Breast epithelium (tissue), 4 donors: ENCODE results near the gene PPP1R1A. TPM values are rescaled to one million over a fixed set of nuclear protein-coding genes. Genes with fewer than 3 reads are reported as not detected.

Source experiments
- DNase-seq, 2 donors: peaks; one replicate each; pipeline ENCODE4 v3.0.0-alpha.2; 2019; ENCODE audit warnings: low spot score in 2 of 2
- H3K27ac ChIP-seq, 2 donors: fragments of 200-600 bp; sonication (generic) in 1 of 2; one replicate each; pipeline ENCODE4 v1.5.1; 2016 to 2019; ENCODE audit warnings: mild to moderate bottlenecking in 1 of 2
- H3K27me3 ChIP-seq, 2 donors: fragments of 200-600 bp; sonication (generic) in 1 of 2; one replicate each; pipeline versions ENCODE4 v1.5.1 to v1.6.0; 2017 to 2019; ENCODE audit warnings: control low read depth in 1 of 2, mild to moderate bottlenecking in 1 of 2
- H3K36me3 ChIP-seq: fragments of 200-600 bp; one replicate; pipeline ENCODE4 v1.5.1; 2019
- H3K4me1 ChIP-seq, 2 donors: fragments of 200-600 bp; sonication (generic); one replicate each; pipeline ENCODE4 v1.5.1; 2016 to 2019; ENCODE audit warnings: control low read depth in 1 of 2
- H3K4me3 ChIP-seq, 3 donors: fragments of 200-600 bp; sonication (generic); 1 replicate in 2 of 3; 2 replicates in 1 of 3; pipeline ENCODE4 v1.5.1; 2016 to 2019; ENCODE audit warnings: mild to moderate bottlenecking in 3 of 3, moderate library complexity in 2 of 3
- H3K9me3 ChIP-seq, 2 donors: fragments of 200-600 bp; sonication (generic) in 1 of 2; one replicate each; pipeline ENCODE4 v1.5.1; 2016 to 2019; ENCODE audit warnings: control low read depth in 1 of 2
- POLR2A ChIP-seq: fragments of 450-650 bp; IDR thresholded peaks from one replicate; pipeline ENCODE4 v1.6.1; 2016; ENCODE audit warnings: antibody characterized with exemption, mild to moderate bottlenecking, moderate library complexity
- POLR2AphosphoS5 ChIP-seq, 3 donors: sonication (generic); formaldehyde crosslinking; IDR thresholded peaks; one replicate each; pipeline ENCODE4 v1.6.1; 2017; ENCODE audit warnings: antibody characterized with exemption in 3 of 3
- intact Hi-C: fragments of 100-400 bp; cut with DNase I; formaldehyde crosslinking; loops from one replicate; pipeline ENCODE4 v1.15.1; 2023; ENCODE audit warnings: low total_unique reads
- total RNA-seq, 3 donors: library from RNA; depleted of rRNA; stranded (reverse); fragments of >200 nt; gene quantifications; one replicate each; pipeline ENCODE4 v1.1.0, GENCODE V29; 2016
- TF ChIP-seq, protein P1 (sequence below), 3 donors: fragments of 450-650 bp; IDR thresholded peaks; one replicate each; pipeline ENCODE4 v1.5.1; 2016 to 2017; ENCODE audit warnings: antibody characterized with exemption in 3 of 3, mild to moderate bottlenecking in 3 of 3, moderate library complexity in 3 of 3

Gene PPP1R1A
- total RNA-seq, 3 donors from 2014 or later, result 21.6 to 316 (median 29.7) TPM

- H3K27ac ChIP-seq, result peak overlapping the region; percentile 25
- H3K4me1 ChIP-seq, result no peaks in the 10 kb centered on the region
- no peaks in the 10 kb centered on the region for H3K27me3 ChIP-seq
- intact Hi-C loops, result no loop called here
- TF ChIP-seq POLR2AphosphoS5 (IDR thresholded peaks at IDR 0.05), result no peak
- TF ChIP-seq, protein P1, sequence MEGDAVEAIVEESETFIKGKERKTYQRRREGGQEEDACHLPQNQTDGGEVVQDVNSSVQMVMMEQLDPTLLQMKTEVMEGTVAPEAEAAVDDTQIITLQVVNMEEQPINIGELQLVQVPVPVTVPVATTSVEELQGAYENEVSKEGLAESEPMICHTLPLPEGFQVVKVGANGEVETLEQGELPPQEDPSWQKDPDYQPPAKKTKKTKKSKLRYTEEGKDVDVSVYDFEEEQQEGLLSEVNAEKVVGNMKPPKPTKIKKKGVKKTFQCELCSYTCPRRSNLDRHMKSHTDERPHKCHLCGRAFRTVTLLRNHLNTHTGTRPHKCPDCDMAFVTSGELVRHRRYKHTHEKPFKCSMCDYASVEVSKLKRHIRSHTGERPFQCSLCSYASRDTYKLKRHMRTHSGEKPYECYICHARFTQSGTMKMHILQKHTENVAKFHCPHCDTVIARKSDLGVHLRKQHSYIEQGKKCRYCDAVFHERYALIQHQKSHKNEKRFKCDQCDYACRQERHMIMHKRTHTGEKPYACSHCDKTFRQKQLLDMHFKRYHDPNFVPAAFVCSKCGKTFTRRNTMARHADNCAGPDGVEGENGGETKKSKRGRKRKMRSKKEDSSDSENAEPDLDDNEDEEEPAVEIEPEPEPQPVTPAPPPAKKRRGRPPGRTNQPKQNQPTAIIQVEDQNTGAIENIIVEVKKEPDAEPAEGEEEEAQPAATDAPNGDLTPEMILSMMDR (IDR thresholded peaks at IDR 0.05), result no peak
- no peak for TF ChIP-seq POLR2A
- DNase-seq, result no peak
- H3K9me3 ChIP-seq, result no peaks in the 10 kb centered on the region
- no peaks in the 10 kb centered on the region for H3K36me3 ChIP-seq
- H3K4me3 ChIP-seq, result no peak overlapping the region
Observed at GRCh38 chr12:54608156-54608555, 19.7 kb upstream of the PPP1R1A start.

GRCh38 chr12:54606556-54606955 lies 18.1 kb upstream of the PPP1R1A start:
- Histone ChIP-seq H3K4me1 (no peaks in the 10 kb centered on the region), H3K9me3 (no peaks in the 10 kb centered on the region), H3K27ac (no peak overlapping the region), H3K36me3 (no peaks in the 10 kb centered on the region), H3K4me3 (no peak overlapping the region), H3K27me3 (no peaks in the 10 kb centered on the region)
- intact Hi-C loops, result no loop called here
- TF ChIP-seq POLR2A (no peak), POLR2AphosphoS5 (IDR thresholded peaks at IDR 0.05) (no peak)
- TF ChIP-seq, protein P1 (IDR thresholded peaks at IDR 0.05), result no peak
- no peak for DNase-seq

DNA sequence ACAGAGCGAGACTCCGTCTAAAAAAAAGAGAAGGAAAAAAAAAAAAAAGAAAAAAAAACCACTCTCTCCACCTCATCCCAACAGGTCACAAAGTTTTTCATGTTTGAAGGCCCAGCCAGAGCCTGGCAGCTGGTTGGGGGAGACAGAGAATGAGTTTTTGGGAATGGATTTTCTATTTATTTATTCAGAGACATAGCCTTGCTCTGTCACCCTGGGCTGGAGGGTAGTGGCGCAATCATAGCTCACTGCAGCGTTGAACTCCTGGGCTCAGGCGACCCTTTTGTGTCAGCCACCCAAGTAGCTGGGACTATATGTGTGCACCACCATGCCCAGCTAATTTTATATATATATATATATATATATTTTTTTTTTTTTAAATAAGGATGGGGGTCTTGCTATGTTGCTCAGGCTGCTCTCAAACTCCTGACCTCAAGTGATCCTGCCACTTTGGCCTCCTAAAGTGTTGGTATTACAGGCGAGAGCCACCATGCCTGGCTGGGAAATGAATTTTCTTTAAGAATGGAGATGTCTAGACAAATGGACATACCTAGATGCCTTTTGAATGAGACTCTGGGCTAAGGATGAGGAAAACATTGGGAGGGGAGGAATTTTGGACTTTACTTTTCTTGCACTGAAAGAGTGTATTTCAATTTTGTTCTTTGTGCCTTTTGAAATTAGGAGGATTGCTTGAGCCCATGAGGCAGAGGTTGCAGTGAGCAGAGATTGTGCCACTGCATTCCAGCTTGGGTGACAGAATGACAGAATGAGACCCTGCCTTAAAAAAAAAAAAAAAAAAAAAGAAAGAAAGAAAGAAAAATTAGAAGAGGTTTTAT lies 16.9 kb upstream of the PPP1R1A start:
- no peak for DNase-seq
- Histone ChIP-seq H3K4me1 (no peaks in the 10 kb centered on the region), H3K36me3 (no peaks in the 10 kb centered on the region), H3K27me3 (no peaks in the 10 kb centered on the region), H3K9me3 (no peaks in the 10 kb centered on the region), H3K27ac (no peak overlapping the region), H3K4me3 (no peak overlapping the region)
- intact Hi-C loops, result no loop called here
- TF ChIP-seq POLR2A (no peak), POLR2AphosphoS5 (IDR thresholded peaks at IDR 0.05) (no peak)
- TF ChIP-seq, protein P1 (IDR thresholded peaks at IDR 0.05), result no peak

DNA sequence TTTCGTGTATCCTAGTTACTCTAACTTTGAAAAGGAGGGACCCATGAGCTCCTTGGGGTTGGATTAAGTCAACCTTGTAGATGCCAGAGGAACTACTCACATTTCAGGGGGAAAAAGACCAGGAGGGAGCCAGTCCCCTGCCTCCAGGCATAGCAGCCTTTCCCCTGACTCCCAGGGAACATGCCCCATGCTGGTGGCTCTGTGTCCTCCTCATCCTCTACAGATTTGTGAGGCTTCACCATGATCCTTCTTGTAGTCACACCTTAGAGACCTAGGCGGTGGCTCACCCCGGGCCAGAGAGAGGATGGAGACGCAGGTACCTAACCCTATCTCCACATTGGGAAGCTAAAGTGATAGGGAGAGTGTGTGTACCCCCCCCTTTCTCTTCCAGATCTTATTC lies 16.0 kb upstream of the PPP1R1A start:
- no peaks in the 10 kb centered on the region for H3K9me3 ChIP-seq
- no peaks in the 10 kb centered on the region for H3K27me3 ChIP-seq
- H3K4me3 ChIP-seq, result no peak overlapping the region
- TF ChIP-seq POLR2A (no peak), POLR2AphosphoS5 (IDR thresholded peaks at IDR 0.05) (no peak)
- TF ChIP-seq, protein P1 (IDR thresholded peaks at IDR 0.05), result no peak
- H3K36me3 ChIP-seq, result no peaks in the 10 kb centered on the region
- no peak overlapping the region for H3K27ac ChIP-seq
- intact Hi-C loops, result no loop called here
- no peaks in the 10 kb centered on the region for H3K4me1 ChIP-seq
- DNase-seq, result no peak

DNA sequence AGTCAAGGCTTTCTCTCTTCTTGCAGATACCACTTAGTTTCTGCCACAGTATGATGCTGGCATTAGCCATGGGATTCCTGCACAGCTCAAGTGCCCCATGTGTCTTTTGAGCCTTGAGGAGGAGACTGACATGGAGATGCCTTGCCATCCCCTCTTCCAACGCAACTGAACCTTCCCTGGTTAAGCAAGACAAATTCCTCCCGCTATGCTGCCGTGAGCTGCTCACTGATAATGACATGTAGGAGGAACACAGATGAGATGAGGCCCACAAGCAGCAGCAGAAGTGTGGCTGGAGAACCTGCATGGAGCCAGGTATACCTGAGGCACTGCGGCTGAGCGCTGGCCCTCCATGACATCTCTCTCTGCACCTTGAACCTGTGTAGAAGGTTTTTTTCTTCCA lies 15.4 kb upstream of the PPP1R1A start:
- Histone ChIP-seq H3K4me3 (no peak overlapping the region), H3K36me3 (no peaks in the 10 kb centered on the region), H3K27me3 (no peaks in the 10 kb centered on the region), H3K9me3 (no peaks in the 10 kb centered on the region), H3K4me1 (no peaks in the 10 kb centered on the region), H3K27ac (peak overlapping the region in 1 of 2 donors; percentile 33)
- no peak for DNase-seq
- TF ChIP-seq POLR2AphosphoS5 (IDR thresholded peaks at IDR 0.05), result no peak
- TF ChIP-seq, protein P1 (IDR thresholded peaks at IDR 0.05), result no peak
- no peak for TF ChIP-seq POLR2A
- intact Hi-C loops, result no loop called here
